Fibroblast of skin of left quadriceps (primary cell): ENCODE results near the gene ANGEL2.
A peak's percentile ranks its signal among the peaks of the same experiment; 100 is the strongest.
"Not testable (repeated sequence)": the region's sequence is repeated elsewhere in the genome, so short reads cannot be mapped to it uniquely, and the experiment has no call there.

Experiments used
- DNase-seq, 2 experiments: peaks; one replicate each; pipeline ENCODE4 v3.0.0-alpha.2; 2013; ENCODE audit warnings: low read depth in 2 of 2

The ANGEL2 gene, protein sequence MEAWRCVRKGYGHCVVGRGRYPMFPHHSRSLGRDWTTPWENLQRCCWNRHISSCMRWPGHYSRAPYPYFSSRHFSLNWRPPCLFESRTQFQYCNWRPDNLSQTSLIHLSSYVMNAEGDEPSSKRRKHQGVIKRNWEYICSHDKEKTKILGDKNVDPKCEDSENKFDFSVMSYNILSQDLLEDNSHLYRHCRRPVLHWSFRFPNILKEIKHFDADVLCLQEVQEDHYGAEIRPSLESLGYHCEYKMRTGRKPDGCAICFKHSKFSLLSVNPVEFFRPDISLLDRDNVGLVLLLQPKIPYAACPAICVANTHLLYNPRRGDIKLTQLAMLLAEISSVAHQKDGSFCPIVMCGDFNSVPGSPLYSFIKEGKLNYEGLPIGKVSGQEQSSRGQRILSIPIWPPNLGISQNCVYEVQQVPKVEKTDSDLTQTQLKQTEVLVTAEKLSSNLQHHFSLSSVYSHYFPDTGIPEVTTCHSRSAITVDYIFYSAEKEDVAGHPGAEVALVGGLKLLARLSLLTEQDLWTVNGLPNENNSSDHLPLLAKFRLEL

DNA sequence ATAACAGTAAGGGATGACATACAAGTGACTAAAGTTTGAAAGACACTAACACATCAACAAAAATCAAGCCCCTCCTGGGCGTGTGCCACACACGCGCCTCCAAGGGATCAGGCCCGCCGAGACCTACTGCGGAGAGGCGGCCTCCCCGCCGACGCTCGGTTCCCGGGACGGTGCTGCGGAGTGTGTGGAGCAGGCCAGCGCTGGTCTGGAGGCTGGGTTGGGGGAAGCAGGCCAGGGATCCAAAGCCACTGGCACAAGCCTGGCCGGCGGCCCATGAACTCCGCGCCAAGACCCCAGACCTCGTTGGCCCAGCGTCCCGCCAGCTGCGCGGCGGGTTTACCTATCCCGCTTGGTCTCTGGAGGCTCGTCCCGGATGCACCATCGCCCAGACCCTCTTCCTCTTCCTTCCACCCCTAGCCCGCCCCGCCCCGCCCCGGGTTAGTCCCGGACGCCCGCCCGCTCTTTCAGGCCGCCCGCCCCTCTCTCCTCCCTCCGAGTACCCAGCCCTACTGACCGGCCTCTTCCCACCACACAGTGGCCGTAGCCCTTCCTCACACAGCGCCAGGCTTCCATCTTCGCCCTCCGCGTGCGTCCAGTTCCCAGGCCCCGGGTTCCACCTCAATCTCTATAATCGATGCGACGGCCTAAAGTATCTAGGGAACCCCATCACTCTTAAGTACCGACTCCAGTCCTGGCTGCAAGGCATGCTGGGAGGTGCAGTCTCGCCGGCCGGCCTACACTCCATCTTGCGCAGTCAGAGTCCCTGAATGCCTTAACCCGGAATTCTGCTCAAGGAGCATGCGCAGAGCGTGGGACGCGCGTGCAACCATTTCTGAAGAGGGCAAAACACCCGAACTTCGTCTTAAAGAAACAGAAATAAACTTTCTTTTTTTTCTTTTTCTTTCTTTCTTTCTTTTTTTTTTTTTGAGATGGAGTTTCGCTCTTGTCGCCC is at the start of gene ANGEL2:
ANGEL2 (minus strand) TSS at position 769 of the 952 bp plus-strand sequence; CDS start at position 573, 196 bp downstream.
- peak; percentile 95 to 96 for DNase-seq

DNA sequence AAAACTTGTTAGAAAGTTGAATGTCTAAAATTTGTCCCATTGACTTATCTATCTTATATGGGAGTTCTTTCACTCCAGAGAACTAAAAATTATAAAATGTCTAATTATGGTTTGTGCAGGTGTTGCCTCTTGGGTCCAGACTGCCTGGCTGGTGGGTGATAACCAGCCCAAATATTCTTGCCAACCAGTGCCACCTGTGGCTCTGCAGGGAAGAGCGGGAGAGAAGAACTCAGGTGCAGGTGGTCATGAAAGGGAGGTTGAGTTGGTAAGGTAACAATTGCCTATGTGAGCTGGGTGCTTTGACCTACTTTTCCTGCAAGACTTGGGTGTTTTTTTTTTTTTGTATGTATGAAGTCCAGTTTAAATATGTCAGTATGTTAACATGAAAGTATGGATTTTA is 45.6 kb upstream of the ANGEL2 start:
- no peak for DNase-seq

DNA sequence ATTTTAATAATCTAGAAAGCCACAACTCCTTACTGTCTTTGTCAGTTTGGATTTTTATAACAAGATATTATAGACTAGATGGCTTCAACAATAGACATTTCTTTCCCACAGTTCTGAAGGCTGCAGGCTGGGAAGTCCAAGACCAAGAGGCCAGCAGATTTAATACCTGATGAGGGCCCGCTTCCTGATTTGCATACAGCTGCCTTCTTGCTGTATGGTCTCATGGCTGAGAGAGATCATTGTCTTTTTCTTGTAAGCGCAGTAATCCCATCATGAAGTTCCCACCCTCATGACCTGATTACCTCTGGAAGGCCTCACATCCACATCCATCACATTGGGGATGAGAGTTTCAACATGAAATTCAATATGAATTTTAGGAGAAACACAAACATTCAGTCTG is 45.2 kb upstream of the ANGEL2 start:
- no peak for DNase-seq

DNA sequence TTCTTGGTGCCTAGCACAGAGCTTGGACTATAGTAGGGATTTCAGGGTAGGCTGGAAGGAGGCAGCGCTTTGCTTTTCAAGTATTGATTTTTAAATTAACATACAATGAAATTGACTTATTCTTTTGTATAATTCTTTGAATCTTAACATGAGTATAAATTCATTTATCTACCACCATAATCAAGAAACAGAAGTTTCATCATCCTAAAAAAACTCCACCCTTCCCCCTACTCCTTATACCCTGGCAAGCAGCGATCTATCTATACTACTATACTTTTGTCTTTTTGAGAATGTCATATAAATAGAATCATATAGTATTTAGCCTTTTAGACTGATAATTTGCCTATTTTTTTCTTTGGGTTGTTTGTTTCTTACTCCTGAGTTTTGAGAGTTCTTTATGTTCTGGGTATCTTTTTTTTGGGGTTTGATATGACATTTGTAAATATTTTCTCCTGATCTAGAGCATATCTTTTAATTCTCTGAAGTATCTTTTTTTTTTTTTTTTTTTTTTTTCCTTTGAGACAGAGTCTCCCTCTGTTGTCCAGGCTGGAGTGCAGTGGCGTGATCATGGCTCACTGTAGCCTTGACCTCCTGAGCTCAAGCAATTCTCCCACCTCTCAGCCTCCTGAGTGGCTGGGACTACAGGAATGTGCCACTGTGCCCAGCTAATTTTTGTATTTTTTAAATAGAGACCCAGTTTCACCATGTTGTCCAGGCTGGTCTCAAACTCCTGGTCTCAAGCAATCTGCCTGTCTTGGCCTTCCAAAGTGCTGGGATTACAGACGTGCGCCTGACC is 41.8 kb upstream of the ANGEL2 start:
- no peak for DNase-seq

DNA sequence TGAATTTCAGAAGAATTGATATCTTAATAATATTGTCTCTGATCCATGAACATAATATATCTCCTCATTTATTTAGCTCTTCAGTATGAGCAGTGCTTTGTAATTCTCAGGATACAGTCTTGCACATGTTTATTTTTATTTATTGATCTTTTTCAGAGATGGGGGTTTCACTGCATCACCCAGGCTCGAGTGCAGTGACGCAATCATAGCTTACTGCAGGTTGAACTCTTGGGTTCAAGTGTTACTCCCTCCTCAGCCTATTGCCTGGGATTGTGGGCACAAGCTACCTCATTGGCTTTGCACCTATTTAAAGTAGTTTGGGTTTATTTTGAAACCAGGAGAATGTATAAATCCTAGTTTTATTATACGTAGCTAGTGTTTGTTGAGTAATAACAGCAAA is 40.1 kb upstream of the ANGEL2 start:
- DNase-seq, result no peak

DNA sequence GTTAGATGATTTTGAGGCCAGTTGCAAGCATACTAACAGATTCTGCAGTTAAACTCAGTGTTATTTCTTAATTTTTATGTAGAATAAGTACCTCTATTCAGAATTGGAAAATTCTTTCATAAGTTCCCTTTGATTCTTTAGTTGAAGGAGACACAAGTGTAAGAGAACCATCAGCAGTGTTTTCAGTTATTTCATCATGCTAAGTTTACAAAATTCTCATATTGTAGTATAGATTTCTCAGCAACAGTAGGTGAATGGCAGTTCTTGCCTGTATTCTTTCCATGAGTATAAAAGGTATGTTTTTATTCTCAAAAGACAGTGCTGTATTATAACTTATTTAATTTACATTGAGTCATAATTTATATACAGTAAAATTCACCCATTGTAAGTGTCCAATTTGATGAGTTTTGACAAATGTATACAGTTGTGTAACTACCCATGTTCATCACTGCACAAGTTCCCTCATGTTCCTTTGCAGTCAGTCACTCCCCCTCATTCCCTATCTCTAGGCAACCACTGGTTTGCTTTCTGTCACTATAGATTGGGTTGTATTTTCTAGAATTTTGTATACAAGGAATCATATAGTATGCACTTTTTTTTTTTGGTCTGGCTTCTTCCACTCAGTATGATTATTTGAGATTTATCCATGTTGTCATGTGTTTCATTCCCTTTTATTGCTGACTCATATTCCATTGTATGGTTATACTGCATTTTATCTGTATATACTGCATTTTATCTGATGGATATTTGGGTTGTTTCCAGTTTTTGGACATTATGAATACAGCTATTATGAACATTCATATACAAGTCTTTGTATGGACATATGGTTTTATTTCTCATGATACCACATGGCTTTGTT is 39.3 kb upstream of the ANGEL2 start:
- DNase-seq, result peak in 1 of 2 experiments; percentile 3

DNA sequence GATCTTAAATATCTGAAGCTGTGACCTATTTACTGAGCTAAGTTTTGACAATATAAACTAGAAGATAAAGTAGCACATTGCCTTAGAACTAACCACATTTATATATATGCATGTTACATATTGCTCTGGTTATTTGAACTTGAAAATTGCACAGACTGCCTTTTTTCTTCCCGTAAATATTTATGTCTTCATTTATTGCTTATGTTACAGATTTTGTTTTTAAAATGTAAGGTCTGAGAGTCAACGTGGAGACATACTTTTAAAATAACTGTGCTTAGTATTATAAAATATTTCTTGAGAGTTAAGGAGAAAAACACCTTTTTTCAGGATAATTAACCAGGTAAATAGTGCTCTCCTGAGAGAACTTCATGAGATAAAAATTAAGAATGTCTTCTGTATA is 38.5 kb upstream of the ANGEL2 start:
- no peak for DNase-seq

DNA sequence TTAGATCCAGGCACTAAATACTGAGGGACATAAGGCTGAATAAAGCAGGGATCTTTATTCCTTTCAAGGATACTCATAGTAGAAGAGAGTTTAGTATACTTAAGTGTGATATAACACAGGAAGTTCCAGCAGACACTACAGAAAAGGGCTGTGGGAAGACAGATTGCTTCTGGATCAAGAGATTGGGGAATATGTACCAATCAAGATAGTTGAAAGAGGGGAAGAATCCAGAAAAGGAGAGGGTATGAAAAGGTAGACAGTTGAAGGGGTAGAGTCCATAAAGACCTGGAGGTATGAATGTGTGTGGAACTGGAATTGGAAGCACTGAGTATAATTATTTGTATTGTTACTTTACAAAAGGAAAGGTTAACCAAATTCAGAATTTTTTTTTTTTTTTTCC is 37.8 kb upstream of the ANGEL2 start:
- no peak for DNase-seq

DNA sequence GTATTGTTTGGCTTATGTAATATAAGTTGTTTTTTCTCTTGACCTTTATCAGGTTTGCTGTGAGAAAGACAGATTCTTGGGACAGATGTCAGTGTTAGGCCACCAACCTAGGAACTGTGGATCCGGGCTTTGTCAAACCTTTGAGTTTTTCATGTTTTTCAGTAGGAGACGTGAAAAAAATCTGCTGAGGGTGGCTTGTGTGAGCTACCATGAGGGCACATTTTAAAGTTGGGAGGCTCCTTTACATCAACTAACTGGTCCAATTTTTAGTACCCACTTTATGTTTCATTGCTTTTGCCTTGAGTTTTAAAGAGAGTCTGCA is 36.2 kb upstream of the ANGEL2 start:
- no peak for DNase-seq

DNA sequence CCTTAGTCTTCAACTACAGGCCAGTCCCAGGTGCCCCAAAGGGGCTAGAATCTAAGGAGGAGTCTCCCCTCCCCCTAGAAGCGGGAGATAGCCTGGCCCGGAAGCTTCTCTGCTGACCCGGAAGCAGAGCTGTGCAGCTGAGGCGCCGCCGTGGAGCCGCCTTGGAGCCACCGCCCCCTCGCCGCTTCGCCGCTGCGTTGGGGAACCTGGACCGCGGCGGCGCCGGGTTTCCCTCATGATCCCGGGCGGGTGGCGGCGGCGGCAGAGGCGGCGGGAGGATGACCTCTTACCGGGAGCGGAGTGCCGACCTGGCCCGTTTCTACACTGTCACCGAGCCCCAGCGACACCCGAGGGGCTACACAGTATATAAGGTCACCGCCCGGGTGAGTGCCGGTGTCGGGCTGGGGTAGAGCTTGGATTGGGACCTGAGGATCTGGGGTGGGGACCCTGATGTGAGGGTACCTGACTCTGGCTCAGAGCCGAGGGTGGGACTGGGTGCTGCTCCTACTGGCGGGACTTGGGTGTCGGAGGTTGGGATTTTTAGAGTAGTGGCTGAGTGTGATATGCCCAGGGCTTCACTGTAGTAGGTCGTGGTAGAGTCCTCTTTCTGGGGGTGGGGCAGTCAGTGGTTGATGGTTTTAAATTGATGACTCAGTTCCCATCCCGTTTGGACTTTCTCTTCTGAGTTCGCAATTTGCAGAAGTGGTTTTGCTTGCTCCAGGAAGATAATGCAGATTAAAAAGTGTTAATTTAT is 35.6 kb upstream of the ANGEL2 start, which contains the start of gene RPS6KC1:
RPS6KC1 (plus strand) TSS at position 115 of the 754 bp plus-strand sequence; CDS start at position 279, 164 bp downstream.
- DNase-seq, result peak; percentile 60

DNA sequence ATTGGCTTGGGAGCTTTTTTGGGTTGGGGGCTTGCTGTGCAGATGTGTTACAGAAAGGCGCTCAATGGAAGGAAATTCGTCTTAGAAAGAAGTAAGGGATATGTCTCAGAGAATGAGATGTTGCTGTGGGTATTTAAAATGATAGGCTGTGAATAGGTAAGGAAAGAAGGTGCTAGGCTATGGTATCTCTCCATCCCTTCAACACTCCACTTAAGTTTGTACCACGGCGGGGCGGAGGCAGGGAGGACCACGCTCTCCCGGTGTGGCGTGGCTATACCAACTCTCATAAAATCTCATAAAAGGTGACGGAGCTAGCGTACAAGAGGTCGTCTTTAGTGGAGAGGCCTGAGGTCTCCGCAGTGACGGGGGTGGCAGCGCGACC is 35.1 kb upstream of the ANGEL2 start:
- DNase-seq, result no peak

DNA sequence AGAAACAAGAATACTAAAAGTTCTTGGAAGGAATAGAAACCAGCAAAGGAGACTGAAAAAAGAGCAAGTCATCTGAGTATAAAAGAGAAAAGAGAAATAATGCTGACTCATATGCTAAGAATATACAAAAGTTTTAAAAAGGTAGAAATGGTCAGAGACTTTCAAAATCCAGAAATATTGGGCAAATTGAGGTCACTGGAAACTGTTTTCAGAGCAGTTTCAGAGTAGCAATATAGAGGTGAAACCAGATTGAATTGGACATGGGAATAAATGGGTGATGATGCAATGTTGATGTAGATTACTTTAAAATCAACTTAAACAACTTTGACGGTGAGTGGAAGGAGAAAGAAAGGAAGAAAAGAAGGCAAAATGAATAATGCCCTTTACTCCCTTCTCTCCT is 33.6 kb upstream of the ANGEL2 start:
- DNase-seq, result no peak

DNA sequence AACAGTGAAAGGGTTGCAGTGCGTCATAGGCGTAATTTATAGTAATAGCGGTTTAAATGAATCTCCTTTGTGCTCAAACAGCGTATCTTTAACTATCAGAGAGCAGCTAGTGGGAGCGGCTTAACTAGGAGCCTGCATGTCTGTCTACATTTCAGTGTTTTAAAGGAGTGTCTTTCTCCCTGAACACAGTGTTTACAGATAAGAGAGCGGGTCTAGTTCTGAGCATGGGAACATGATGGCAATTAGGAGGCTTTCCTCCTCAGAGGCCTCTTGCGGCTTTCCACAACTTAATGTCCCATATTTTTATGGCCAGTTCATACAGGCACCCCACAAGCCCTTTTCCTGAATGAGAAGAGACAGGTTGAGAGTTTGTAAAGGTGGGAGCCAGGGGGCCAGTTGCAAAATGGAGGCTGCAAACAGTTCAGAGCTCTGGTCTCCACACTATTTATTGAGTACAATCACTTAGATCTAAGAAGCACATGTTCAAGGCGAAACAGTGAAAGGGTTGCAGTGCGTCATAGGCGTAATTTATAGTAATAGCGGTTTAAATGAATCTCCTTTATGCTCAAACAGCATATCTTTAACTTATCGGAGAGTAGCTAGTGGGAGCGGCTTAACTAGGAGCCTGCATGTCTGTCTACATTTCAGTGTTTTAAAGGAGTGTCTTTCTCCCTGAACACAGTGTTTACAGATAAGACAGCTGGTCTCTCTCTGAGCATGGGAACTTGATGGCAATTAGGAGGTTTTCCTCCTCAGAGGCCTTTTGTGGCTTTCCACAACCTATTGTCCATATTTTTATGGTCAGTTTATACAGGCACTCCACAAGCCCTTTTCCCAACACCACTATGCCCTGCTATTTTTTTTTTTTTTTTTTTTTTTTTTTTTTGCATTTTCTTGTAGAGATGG is 29.9 kb upstream of the ANGEL2 start:
- not testable (repeated sequence) for DNase-seq

DNA sequence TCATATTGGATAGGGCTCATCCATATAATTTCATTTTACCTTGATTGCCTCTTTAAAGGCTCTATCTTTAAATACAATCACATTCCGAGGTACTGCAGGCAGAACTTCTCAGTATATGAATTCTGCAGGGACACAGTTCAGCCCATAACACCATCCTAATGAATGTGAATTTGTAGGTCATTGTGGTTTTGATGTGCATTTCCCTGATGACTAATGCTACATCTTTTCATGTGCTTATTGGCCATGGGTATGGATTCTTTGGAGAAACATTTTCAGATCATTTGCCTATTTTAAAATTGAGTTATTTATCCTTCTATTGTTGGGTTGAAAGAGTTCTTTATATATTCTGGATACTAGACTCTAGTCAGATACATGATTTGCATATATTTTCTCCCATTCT is 25.8 kb upstream of the ANGEL2 start:
- peak; percentile 40 to 42 for DNase-seq

DNA sequence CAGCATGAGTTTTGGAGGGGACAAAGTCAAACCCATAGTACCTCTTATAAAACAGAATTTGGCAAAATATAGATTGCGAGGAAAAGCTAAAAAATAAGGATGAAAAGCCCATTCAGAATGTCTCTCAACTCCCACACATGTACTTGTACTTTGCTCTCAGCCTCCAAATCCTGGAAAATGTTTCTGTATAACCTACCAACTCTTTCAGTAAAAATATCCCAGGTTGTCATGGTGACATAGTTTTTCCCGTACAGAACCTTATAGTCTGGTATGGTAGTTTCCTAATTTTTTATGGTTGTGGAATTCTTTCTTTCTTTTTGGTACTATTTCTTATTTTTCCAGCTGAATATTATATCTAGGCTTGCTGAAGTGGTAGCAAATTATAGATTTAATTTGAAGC is 19.9 kb upstream of the ANGEL2 start:
- no peak for DNase-seq

DNA sequence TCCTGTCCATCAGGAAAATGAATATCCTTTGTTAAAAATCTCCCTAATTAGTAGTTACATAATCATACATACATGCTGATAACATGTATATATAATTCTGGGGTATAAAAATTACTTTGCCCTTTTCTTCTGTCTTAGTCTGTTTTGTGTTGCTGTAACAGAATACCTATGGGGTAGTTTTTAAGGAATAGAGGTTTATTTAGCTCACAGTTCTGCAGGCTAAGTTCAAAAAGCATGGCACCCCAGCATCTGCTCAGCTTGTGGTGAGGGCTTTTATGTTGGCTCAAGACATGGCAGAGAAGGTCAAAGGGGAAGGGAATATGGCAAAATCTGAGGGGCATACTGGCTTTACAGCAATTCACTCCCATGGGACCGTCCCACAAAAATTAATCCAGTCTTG is 19.0 kb upstream of the ANGEL2 start:
- no peak for DNase-seq

DNA sequence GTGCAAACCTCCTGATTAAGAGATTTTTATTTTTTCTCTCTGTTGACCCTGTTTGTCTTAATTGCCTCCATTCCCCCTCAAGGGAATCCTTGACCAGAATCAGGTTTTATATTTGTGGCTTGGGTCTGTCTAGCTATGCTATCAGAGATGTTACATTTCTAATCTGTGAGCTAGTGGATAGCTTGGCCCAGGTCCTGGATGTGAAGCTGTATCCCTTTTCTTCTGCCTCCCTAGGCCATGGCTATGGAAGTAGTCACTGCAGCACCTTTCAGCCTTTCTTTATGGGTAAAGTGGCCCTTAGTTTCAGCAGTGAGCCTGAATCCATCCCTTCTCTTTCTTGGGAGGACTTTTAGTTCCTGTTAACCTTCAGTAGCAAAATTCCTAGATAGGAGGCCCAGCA is 17.0 kb upstream of the ANGEL2 start:
- DNase-seq, result no peak

DNA sequence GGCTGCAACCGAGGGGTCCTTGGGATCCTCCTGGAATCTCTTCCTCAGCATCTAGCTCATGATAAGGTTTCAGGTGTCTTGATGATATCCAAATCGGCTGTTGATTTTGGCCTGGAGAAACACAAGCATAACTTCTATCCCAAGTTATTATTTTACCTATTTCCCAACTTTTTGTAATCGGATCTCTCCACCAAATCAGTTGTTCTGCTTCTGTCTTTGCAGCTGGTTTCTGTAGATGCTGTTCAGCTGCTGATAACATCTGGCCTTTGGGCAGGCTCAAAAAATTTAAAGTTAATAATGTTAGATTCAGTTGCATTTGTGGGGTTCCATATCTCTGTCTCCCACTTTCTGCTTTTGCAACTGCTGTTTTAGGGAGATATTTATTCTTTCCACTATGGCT is 11.4 kb upstream of the ANGEL2 start:
- not testable (repeated sequence) for DNase-seq

DNA sequence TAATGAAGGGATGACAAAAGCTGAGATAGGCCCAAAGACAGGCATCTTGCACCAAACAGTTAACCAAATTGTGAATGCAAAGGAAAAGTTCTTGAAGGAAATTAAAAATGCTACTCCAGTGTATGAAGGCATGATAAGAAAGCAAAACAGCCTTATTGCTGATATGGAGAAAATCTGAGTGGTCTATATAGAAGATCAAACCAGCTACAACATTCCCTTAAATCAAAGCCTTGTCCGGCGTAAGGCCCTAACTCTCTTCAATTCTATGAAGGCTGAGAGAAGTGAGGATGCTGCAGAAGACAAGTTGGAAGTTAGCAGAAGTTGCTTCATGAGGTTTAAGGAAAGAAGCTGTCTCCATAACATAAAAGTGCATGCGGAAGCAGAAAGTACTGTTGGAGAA is 4.3 kb upstream of the ANGEL2 start:
- DNase-seq, result no peak
